ENCODE results near the gene H1-8.
"Not testable (repeated sequence)": the region's sequence is repeated elsewhere in the genome, so short reads cannot be mapped to it uniquely, and the experiment has no call there.

The H1-8 gene

GRCh38 chr3:129515108-129515820 lies 27.7 kb upstream of the H1-8 start:
- DNase-seq (ENCODE audit: low spot score): not testable (repeated sequence)

DNA sequence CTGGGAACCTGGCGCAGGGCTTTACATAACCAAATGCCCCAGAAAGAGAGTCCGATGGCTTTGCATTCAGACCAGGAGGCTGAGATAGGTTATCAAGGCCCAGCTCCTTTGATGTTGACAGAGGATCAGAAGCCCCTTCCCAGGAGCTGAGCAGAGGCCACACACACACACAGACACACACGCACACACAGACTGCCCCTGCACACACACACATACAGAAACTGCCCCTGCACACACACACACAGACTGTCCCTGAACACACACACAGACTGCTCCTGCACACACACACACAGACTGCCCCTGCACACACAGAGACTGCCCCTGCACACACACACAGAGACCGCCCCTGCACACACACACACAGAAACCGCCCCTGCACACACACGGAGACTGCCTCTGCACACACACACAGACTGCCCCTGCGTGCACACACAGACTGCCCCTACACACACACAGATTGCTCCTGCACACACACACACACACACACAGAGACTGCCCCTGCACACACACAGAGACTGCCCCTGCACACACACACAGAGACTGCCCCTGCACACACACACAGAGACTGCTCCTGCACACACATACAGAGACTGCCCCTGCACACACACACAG lies 27.0 kb upstream of the H1-8 start:
- not testable (repeated sequence) for DNase-seq (ENCODE audit: low spot score)

DNA sequence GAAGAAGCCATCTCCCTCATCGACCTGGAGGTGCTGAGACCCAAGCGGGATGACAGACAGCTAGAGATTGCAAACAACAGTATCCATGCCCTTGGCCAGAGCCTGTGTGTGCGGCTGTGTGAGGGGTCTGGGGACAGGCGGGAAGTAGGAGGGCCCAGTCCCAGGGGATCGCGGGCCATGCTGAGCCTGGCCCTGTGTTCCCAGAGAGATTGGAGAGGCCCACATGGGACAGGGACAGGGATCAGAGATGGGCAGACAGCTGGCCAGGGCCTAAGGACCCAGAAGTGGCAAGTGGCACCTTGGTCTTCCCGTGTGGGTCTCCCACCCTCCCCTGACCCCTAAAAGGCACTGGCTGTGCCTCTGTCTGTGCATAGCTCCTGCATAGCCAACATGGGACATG lies 25.5 kb upstream of the H1-8 start:
- no peak for DNase-seq (ENCODE audit: low spot score)

GRCh38 chr3:129518038-129518561 lies 24.9 kb upstream of the H1-8 start:
- DNase-seq (ENCODE audit: low spot score): no peak

GRCh38 chr3:129518581-129518980 lies 24.4 kb upstream of the H1-8 start:
- no peak for DNase-seq (ENCODE audit: low spot score)

- no peak for DNase-seq (ENCODE audit: low spot score)
These were observed 23.5 kb upstream of the H1-8 start for GRCh38 chr3:129519449-129519848.

GRCh38 chr3:129519896-129520715 lies 22.9 kb upstream of the H1-8 start:
- DNase-seq (ENCODE audit: low spot score): no peak

- DNase-seq (ENCODE audit: low spot score): no peak
These were observed 22.0 kb upstream of the H1-8 start for GRCh38 chr3:129520960-129521359.

- DNase-seq (ENCODE audit: low spot score): no peak
These were observed 21.4 kb upstream of the H1-8 start for GRCh38 chr3:129521611-129522010.

DNA sequence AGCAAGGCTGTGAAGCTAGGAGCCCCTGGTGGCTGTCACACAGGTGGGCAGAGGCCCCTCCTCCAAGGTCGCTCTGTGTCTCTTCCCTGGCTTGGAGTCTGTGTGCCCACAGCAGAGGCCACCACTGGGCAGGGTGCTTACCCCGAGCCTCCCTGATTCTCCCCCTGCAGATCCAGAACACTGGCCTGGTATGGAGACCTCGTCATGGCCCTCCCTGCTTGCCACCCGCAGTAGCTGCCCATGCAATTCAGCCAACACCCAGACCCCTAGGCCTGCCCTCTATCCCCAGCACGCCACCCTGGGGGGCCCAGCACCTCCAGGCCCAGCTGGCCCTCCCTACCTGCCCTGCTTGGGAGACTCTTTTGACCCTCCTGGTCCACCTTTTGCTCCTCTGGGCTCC lies 20.0 kb upstream of the H1-8 start:
- DNase-seq (ENCODE audit: low spot score): no peak

GRCh38 chr3:129524081-129524480 lies 18.9 kb upstream of the H1-8 start:
- DNase-seq (ENCODE audit: low spot score): no peak

DNA sequence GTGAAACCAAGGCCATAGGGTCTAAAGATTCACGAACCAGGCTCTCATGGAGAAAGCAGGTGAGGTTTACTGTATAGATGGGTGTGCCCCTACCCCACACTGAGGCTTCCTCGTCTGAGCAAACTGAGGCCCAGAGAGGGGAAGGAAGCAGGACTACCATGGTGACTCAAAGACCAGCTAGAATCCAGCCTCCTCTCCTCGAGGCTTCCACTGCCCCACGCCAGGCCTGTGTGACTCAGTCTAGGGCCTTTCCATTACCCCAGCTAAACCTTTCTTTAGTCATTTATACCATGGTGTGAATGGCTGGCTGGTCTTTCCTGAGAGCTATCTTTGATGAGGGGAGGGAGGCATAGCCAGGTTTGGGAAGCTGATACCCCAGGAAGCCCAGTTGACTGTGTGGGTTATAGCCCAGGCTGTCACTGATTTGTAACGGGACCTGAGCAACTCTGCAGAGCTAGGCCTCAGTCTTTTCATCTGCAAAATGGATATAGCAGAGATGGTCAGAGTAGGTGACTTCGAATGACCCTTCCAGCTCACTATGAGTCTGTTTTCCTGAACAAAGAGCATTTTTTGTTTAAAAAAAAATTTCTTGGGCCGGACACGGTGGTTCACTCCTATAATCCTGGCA lies 17.5 kb upstream of the H1-8 start:
- DNase-seq (ENCODE audit: low spot score): no peak

DNA sequence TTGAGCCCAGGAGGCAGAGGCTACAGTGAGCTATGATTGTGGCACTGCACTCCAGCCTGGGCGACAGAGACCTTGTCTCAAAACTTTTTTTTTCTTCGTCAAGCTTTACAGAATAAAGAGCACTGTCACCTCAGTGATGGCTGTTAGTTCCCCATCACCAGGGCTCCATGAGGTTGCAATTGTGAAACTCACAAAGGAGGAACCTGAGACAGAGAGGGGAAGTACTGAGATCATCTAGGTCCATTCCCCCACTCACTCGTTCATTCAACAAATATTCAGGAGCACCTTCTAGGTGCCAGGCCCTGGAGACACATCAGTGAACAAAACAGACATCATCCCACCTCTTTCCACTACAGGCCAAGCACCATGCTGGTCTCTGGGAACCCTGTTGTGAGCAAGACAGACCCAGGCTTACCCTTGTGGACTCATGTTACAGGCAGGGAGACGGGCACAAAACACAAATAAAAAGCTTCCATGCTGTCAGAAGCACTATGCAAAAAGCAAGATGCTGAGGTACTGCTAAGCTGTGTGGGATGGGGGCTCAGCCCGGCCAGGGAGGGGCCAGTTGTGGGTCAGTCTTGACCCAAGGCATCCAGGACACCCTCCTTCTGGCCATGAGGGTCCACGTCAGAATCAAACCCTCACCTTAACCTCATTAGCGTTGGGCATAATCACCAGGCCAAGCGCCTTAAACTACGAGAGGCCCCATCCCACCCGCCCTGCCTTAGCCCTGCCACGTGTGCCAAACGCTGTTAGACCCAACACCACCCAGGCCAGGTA lies 16.7 kb upstream of the H1-8 start:
- DNase-seq (ENCODE audit: low spot score): no peak

DNA sequence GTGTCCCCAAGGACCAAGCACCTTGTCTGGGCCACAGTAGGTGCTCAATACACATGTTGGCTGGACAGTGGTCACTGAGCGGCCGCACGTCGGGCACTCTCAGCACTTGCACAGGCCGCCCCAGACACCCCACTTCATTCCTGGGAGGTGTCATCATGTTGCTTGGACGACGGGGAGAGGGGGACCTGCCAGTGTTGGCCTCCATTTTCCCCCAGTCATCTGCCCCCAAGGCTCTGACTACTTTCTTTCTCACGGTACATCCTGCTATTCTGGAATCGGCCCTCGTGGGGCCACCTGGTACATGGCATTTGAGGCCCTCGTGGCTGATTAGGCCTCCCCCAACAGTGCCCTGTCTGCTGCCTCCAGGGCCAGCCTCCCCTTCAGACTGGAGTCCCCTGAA lies 15.7 kb upstream of the H1-8 start:
- DNase-seq (ENCODE audit: low spot score): no peak

GRCh38 chr3:129528589-129529100 lies 14.3 kb upstream of the H1-8 start, which contains the start of gene RHO:
RHO (plus strand) TSS chr3:129528639; CDS start chr3:129528734, 95 bp downstream.
- DNase-seq (ENCODE audit: low spot score): no peak

DNA sequence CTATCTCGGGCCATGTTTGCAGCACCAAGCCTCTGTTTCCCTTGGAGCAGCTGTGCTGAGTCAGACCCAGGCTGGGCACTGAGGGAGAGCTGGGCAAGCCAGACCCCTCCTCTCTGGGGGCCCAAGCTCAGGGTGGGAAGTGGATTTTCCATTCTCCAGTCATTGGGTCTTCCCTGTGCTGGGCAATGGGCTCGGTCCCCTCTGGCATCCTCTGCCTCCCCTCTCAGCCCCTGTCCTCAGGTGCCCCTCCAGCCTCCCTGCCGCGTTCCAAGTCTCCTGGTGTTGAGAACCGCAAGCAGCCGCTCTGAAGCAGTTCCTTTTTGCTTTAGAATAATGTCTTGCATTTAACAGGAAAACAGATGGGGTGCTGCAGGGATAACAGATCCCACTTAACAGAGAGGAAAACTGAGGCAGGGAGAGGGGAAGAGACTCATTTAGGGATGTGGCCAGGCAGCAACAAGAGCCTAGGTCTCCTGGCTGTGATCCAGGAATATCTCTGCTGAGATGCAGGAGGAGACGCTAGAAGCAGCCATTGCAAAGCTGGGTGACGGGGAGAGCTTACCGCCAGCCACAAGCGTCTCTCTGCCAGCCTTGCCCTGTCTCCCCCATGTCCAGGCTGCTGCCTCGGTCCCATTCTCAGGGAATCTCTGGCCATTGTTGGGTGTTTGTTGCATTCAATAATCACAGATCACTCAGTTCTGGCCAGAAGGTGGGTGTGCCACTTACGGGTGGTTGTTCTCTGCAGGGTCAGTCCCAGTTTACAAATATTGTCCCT lies 13.4 kb upstream of the H1-8 start:
- DNase-seq (ENCODE audit: low spot score): no peak

GRCh38 chr3:129530251-129530791 lies 12.7 kb upstream of the H1-8 start:
- no peak for DNase-seq (ENCODE audit: low spot score)

- DNase-seq (ENCODE audit: low spot score): no peak
These were observed 12.2 kb upstream of the H1-8 start for GRCh38 chr3:129530821-129531220.

- no peak for DNase-seq (ENCODE audit: low spot score)
These were observed 11.3 kb upstream of the H1-8 start for GRCh38 chr3:129531699-129532098.

GRCh38 chr3:129532261-129532660 lies 10.7 kb upstream of the H1-8 start:
- DNase-seq (ENCODE audit: low spot score): no peak
